Osteocyte (in vitro differentiated cells): Measurements from ENCODE around the gene SLC22A5. TPM values are rescaled to one million over a fixed set of nuclear protein-coding genes. Genes with fewer than 3 reads are reported as not detected.

Experiments used
- DNase-seq: peaks from one replicate; pipeline ENCODE4 v3.0.0; 2021; ENCODE audit warnings: mixed read lengths; ENCODE audit not compliant: unreplicated experiment; ENCODE audit errors: extremely low spot score
- H3K27ac Mint-ChIP-seq: one replicate; pipeline ENCODE4 v1.8.0; 2021; ENCODE audit warnings: mild to moderate bottlenecking, mixed read lengths; ENCODE audit not compliant: unreplicated experiment
- H3K27me3 Mint-ChIP-seq: one replicate; pipeline ENCODE4 v1.8.0; 2021; ENCODE audit warnings: mixed read lengths; ENCODE audit not compliant: unreplicated experiment
- H3K36me3 Mint-ChIP-seq: one replicate; pipeline ENCODE4 v1.8.0; 2021; ENCODE audit warnings: mixed read lengths; ENCODE audit not compliant: unreplicated experiment
- H3K4me1 Mint-ChIP-seq: one replicate; pipeline ENCODE4 v1.8.0; 2021; ENCODE audit warnings: mixed read lengths; ENCODE audit not compliant: unreplicated experiment
- H3K4me3 Mint-ChIP-seq: one replicate; pipeline ENCODE4 v1.8.0; 2021; ENCODE audit warnings: mild to moderate bottlenecking, moderate library complexity, mixed read lengths; ENCODE audit not compliant: unreplicated experiment
- H3K9me3 Mint-ChIP-seq: one replicate; pipeline ENCODE4 v1.8.0; 2021; ENCODE audit warnings: mixed read lengths; ENCODE audit not compliant: unreplicated experiment
- total RNA-seq: library from RNA; stranded (reverse); gene quantifications from 2 replicates; pipeline ENCODE4 v1.2.1, GENCODE V29; 2021
- TF ChIP-seq, protein P1 (sequence below): fragments of 200-600 bp; sonication (generic); IDR thresholded peaks from 2 replicates; pipeline ENCODE4 v1.5.0; 2021; ENCODE audit warnings: antibody characterized with exemption, mild to moderate bottlenecking, moderate library complexity

Gene SLC22A5
- total RNA-seq, 1 donor from 2014 or later: 6.7 TPM

DNA sequence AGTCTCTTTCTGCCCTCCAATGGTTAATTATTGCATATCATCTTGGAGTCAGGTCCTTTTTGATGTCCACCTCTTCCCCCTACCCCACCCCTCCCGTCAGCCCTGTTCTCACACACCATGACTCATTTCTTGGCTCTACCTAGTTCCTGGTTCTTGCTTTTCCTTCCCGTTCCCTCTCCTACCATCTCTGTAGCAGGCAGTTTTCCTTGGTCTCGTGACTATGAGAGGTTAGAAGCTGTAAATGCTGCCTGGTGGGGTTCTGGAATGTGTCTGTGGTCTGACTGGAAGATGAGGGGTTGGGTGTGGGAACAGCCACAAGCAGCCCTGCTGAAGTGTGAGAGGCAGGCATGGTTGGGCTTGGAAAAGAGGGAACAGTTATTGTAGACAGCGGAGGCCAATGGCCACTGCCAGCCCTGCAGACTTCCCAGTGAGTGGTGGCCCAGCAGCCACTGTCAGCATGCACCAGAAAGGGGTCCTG is 18.2 kb downstream of the SLC22A5 start:
- TF ChIP-seq, protein P1, sequence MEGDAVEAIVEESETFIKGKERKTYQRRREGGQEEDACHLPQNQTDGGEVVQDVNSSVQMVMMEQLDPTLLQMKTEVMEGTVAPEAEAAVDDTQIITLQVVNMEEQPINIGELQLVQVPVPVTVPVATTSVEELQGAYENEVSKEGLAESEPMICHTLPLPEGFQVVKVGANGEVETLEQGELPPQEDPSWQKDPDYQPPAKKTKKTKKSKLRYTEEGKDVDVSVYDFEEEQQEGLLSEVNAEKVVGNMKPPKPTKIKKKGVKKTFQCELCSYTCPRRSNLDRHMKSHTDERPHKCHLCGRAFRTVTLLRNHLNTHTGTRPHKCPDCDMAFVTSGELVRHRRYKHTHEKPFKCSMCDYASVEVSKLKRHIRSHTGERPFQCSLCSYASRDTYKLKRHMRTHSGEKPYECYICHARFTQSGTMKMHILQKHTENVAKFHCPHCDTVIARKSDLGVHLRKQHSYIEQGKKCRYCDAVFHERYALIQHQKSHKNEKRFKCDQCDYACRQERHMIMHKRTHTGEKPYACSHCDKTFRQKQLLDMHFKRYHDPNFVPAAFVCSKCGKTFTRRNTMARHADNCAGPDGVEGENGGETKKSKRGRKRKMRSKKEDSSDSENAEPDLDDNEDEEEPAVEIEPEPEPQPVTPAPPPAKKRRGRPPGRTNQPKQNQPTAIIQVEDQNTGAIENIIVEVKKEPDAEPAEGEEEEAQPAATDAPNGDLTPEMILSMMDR: no peak
- Mint-ChIP-seq H3K27ac (peak overlapping the region; percentile 99), H3K27me3 (no peaks in the 10 kb centered on the region), H3K9me3 (no peaks in the 10 kb centered on the region), H3K4me1 (peaks cover 68% of the 10 kb centered on the region), H3K4me3 (peak overlapping the region; percentile 49), H3K36me3 (peaks cover 6% of the 10 kb centered on the region)
- DNase-seq: peak; percentile 93

GRCh38 chr5:132388244-132389050 is 18.9 kb downstream of the SLC22A5 start:
- peaks cover 9% of the 10 kb centered on the region for H3K36me3 Mint-ChIP-seq
- H3K4me3 Mint-ChIP-seq: no peak overlapping the region
- H3K4me1 Mint-ChIP-seq: peaks cover 68% of the 10 kb centered on the region
- H3K27me3 Mint-ChIP-seq: no peaks in the 10 kb centered on the region
- TF ChIP-seq, protein P1: no peak
- H3K27ac Mint-ChIP-seq: peak overlapping the region; percentile 99
- no peak for DNase-seq
- no peaks in the 10 kb centered on the region for H3K9me3 Mint-ChIP-seq

GRCh38 chr5:132389051-132389331 is 19.5 kb downstream of the SLC22A5 start:
- TF ChIP-seq, protein P1: no peak
- H3K4me1 Mint-ChIP-seq: peaks cover 68% of the 10 kb centered on the region
- DNase-seq: no peak
- H3K27me3 Mint-ChIP-seq: no peaks in the 10 kb centered on the region
- H3K9me3 Mint-ChIP-seq: no peaks in the 10 kb centered on the region
- H3K27ac Mint-ChIP-seq: peak overlapping the region; percentile 99
- H3K4me3 Mint-ChIP-seq: peak overlapping the region; percentile 39
- H3K36me3 Mint-ChIP-seq: peaks cover 15% of the 10 kb centered on the region

- Mint-ChIP-seq H3K4me3 (peak overlapping the region; percentile 39), H3K27ac (peak overlapping the region; percentile 99), H3K36me3 (peaks cover 19% of the 10 kb centered on the region), H3K27me3 (no peaks in the 10 kb centered on the region), H3K9me3 (no peaks in the 10 kb centered on the region), H3K4me1 (peaks cover 68% of the 10 kb centered on the region)
- DNase-seq: peak; percentile 97
- TF ChIP-seq, protein P1: no peak
Measured at GRCh38 chr5:132389585-132390286, 20.2 kb downstream of the SLC22A5 start.

DNA sequence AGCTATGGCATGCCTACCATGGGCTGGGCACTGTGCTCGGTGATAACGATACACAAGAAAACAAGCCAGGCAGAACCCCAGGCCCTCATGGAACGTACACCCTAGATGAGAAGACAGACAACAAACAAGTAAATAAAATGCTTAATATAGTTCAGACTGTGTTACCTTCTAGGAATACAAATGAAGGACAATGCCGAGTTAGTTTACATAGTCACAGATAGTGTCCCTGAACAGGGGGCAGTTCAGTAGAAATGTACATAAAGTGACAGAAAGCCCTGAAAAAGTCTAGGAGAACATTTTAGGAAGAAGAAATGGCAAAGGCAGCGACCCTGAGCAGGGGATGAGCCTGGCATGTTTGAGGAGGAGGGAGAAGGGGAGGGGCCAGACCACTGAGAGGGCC is 21.7 kb downstream of the SLC22A5 start:
- no peaks in the 10 kb centered on the region for H3K9me3 Mint-ChIP-seq
- no peak for DNase-seq
- H3K4me1 Mint-ChIP-seq: peaks cover 57% of the 10 kb centered on the region
- H3K27ac Mint-ChIP-seq: peak overlapping the region; percentile 99
- H3K4me3 Mint-ChIP-seq: no peak overlapping the region
- H3K36me3 Mint-ChIP-seq: peaks cover 31% of the 10 kb centered on the region
- TF ChIP-seq, protein P1: no peak
- no peaks in the 10 kb centered on the region for H3K27me3 Mint-ChIP-seq
